Heart right ventricle (tissue), 16 donors: ENCODE results near the gene ELFN2. TPM values are rescaled to one million over a fixed set of nuclear protein-coding genes. Genes with fewer than 3 reads are reported as not detected.

Experiments
- ATAC-seq, 8 donors: fragments of 200-7000 bp; cut with Tn5 transposase; one replicate each; pipeline ENCODE4 v1.9.1; 2020; ENCODE audit warnings: mild to moderate bottlenecking in 8 of 8, moderate library complexity in 8 of 8, moderate number of reproducible peaks in 1 of 8
- DNase-seq, 2 donors: peaks; one replicate each; pipeline ENCODE4 v3.0.0-alpha.2; 2020
- H3K27ac ChIP-seq, 10 donors: fragments of 200-600 bp; sonication (generic) in 2 of 10; one replicate each; pipeline versions ENCODE4 v1.5.0 to v1.8.0; 2020 to 2022; ENCODE audit warnings: mild to moderate bottlenecking in 3 of 10
- H3K27me3 ChIP-seq, 7 donors: fragments of 200-600 bp; one replicate each; pipeline ENCODE4 v1.8.0; 2021 to 2022; ENCODE audit warnings: mild to moderate bottlenecking in 2 of 7
- H3K36me3 ChIP-seq, 9 donors: fragments of 200-600 bp; sonication (generic) in 1 of 9; one replicate each; pipeline versions ENCODE4 v1.5.0 to v1.8.0; 2020 to 2022; ENCODE audit warnings: mild to moderate bottlenecking in 2 of 9
- H3K4me1 ChIP-seq, 9 donors: fragments of 200-600 bp; sonication (generic) in 1 of 9; one replicate each; pipeline versions ENCODE4 v1.5.0 to v1.8.0; 2020 to 2022; ENCODE audit warnings: mild to moderate bottlenecking in 4 of 9
- H3K4me3 ChIP-seq, 10 donors: fragments of 200-600 bp; sonication (generic) in 2 of 10; one replicate each; pipeline versions ENCODE4 v1.5.0 to v1.8.0; 2020 to 2022; ENCODE audit warnings: mild to moderate bottlenecking in 7 of 10, moderate library complexity in 2 of 10
- H3K9me3 ChIP-seq, 11 donors: fragments of 200-600 bp in 10 of 11; sonication (generic) in 2 of 11; one replicate each; pipeline versions ENCODE4 v1.5.0 to v1.8.0; 2013 to 2022; ENCODE audit warnings: mild to moderate bottlenecking in 2 of 11, control low read depth in 1 of 11, moderate library complexity in 1 of 11
- WGBS, 2 donors: extraction: QIAGEN DNeasy Blood & Tissue Kit; methylation state at CpG; one replicate each; pipeline ENCODE4 v1.1.7; 2013; ENCODE audit warnings: inconsistent platforms in 1 of 2; 5-methylcytosine and 5-hydroxymethylcytosine counted together
- intact Hi-C, 10 donors: fragments of 100-400 bp; cut with DNase I; formaldehyde crosslinking; loops; one replicate each; pipeline versions ENCODE4 v1.11.1 to v1.14.2; 2022
- polyA plus RNA-seq, 2 donors: library from polyadenylated mRNA; stranded (reverse); fragments of 200-250 nt; gene quantifications; one replicate each; pipeline ENCODE4 v1.2.3, GENCODE V29; 2013
- total RNA-seq, 10 donors: library from RNA; stranded (reverse); fragmentation: NEBNext Ultra II Directional in 3 of 10; extraction: Animal tissue kit (Norgen Biotek cat#: 25700) in 3 of 10; gene quantifications; one replicate each; pipeline versions ENCODE4 v1.2.1 to v1.2.4, GENCODE V29; 2021 to 2023
- TF ChIP-seq, protein P1 (sequence below), 9 donors: fragments of 200-600 bp; sonication (generic) in 2 of 9; IDR thresholded peaks; one replicate each; pipeline versions ENCODE4 v1.5.0 to v1.8.0; 2021 to 2022; ENCODE audit warnings: antibody characterized with exemption in 9 of 9, mild to moderate bottlenecking in 5 of 9, moderate library complexity in 1 of 9
- donor health status: Arrhythmogenic right ventricular cardiomyopathy.
- donor health status: ischemic (EF 13 %, LVEDD 7.1; RV severe dilation, severe dysfunction).
- donor health status: healthy with polysubstance abuse.
- donor health status: DM: no; HTN: yes; CAD: no.
- donor health status: DM: no; HTN: no; CAD: no.
- donor health status: ischemic (EF 25% LVEDD 6.9; RV normal size, moderate dysfunction).
- donor health status: ischemic (EF 25% LVEDD 5.7; RV mildly dilated, moderate dysfunction).
- donor health status: healthy.
- donor health status: DM: yes; HTN: yes; CAD: no.
- donor health status: Ischemic cardiomyopathy.
- donor health status: ischemic (EF 35%, LVEDD 5.7; RV mildly dilated, moderate dysfunction).
- donor health status: nonischemic (EF 11% LVEDD 7.7; RV severe dilation, severe dysfunction).
- donor health status: DM: yes; HTN: yes; CAD: no.
- donor health status: PGD.
- donor health status: ischemic (EF 29% LVEDD 5.4; RV normal size, mild dysfunction).
- donor health status: nonischemic (EF 23%, LVEDD 6.1; RV moderate dilation, normal function).

Gene ELFN2
- total and polyA plus RNA-seq, 12 donors, result under 0.01 to 0.21 (median 0.05) TPM; not detected in 4

DNA sequence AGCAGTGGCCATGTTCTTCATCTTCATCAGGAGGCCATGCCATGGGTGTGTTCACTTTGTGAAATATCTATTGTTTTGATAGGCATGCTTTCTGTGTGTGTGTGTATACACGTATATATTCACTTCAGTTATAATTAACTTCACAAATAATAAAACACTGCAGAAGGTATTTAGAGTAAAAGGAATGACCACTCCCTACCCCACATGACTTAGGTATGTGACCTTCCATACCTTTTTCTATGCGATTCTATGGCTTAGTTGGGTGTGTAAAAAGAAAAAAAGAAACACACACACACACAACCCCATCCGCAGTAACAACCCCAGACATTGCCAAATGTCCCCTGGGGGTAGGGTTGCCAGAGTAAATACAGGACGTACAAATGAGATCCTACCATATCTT lies 73.0 kb downstream of the ELFN2 start:
- H3K27me3 ChIP-seq, result peaks cover 0 to 66% (median 17%) of the 10 kb centered on the region in 7 donors
- 71 to 77% methylated on average over 4 of the region's 4 CpGs for WGBS, 2 donors
- H3K4me1 ChIP-seq, result no peaks in the 10 kb centered on the region
- TF ChIP-seq, protein P1, sequence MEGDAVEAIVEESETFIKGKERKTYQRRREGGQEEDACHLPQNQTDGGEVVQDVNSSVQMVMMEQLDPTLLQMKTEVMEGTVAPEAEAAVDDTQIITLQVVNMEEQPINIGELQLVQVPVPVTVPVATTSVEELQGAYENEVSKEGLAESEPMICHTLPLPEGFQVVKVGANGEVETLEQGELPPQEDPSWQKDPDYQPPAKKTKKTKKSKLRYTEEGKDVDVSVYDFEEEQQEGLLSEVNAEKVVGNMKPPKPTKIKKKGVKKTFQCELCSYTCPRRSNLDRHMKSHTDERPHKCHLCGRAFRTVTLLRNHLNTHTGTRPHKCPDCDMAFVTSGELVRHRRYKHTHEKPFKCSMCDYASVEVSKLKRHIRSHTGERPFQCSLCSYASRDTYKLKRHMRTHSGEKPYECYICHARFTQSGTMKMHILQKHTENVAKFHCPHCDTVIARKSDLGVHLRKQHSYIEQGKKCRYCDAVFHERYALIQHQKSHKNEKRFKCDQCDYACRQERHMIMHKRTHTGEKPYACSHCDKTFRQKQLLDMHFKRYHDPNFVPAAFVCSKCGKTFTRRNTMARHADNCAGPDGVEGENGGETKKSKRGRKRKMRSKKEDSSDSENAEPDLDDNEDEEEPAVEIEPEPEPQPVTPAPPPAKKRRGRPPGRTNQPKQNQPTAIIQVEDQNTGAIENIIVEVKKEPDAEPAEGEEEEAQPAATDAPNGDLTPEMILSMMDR (IDR thresholded peaks at IDR 0.05), result no peak
- H3K36me3 ChIP-seq, result no peaks in the 10 kb centered on the region
- no peak overlapping the region for H3K27ac ChIP-seq
- no peak overlapping the region for H3K4me3 ChIP-seq
- ATAC-seq (no peak), DNase-seq (no peak)
- intact Hi-C loops, result no loop called here
- no peaks in the 10 kb centered on the region for H3K9me3 ChIP-seq

DNA sequence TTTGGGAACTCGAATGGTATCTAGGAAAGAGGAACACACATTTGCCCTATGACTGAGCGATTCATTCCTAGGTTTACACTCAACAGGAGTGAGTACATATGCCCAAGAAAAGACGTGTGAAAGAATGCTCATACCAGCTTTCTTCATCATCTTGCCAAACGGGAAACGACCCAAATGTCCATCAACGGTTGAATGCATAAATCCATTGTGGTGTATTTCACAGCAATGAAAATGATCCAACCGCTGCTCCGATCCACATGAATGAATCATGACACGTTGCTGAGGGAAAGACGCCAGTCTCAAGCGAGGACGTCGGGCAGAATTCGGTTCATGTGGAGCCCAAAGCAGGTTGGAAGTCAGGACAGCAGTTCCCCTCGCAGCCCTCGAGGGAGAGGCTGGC lies 73.4 kb downstream of the ELFN2 start:
- 80 to 84% methylated on average over 16 of the region's 16 CpGs for WGBS, 2 donors
- DNase-seq (no peak), ATAC-seq (no peak)
- Histone ChIP-seq H3K36me3 (no peaks in the 10 kb centered on the region), H3K9me3 (no peaks in the 10 kb centered on the region), H3K27ac (no peak overlapping the region), H3K4me3 (no peak overlapping the region), H3K4me1 (no peaks in the 10 kb centered on the region), H3K27me3 (peaks cover 0 to 63% (median 17%) of the 10 kb centered on the region in 7 donors)
- intact Hi-C loops, result no loop called here
- TF ChIP-seq, protein P1 (IDR thresholded peaks at IDR 0.05), result no peak

DNA sequence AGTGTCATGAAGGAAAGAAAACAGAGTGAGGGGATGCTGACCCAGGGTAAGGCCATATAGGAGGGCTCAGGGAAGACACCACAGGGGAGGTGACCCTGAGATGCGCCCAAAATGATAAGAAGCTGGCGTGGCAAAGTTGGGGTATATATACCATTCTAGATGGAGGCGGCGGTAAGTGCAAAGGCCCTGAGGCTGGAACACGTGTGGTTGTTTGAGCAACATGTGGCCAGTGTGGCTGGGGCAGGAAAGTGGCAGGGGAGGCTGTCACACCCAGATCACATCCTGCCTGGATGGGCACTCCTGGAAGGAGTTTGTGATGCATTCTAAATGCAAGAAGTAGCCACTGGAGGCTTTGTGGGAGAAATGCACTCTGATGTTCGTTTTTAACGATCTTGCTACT lies 74.8 kb downstream of the ELFN2 start:
- intact Hi-C loops, result no loop called here
- Histone ChIP-seq H3K9me3 (no peaks in the 10 kb centered on the region), H3K4me3 (no peak overlapping the region), H3K27ac (no peak overlapping the region), H3K4me1 (no peaks in the 10 kb centered on the region), H3K36me3 (no peaks in the 10 kb centered on the region), H3K27me3 (peaks cover 0 to 52% (median 17%) of the 10 kb centered on the region in 7 donors)
- WGBS, 2 donors, result 75 to 93% methylated on average over 7 of the region's 7 CpGs
- no peak for ATAC-seq
- no peak for DNase-seq
- TF ChIP-seq, protein P1 (IDR thresholded peaks at IDR 0.05), result no peak

DNA sequence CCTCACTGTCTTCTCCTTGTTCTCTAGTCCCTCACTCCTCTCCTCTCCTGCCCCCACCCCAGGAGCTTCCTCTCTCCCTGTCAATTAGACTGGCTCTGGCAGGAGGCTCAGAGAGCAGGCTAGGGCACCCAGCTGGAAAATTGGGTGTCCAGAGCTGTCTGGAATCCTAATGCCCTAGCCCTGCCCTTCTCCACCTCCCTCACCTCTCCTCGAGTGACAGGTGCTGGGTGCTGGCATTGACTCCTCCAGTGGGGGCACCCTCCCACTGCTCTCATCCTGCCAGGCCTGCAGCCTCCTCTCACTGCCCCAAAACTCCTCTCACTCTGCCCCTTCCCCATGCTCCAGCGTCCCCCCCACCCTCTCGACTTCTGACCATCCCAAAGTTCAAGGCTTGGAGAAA lies 76.0 kb downstream of the ELFN2 start:
- Histone ChIP-seq H3K27ac (no peak overlapping the region), H3K27me3 (peaks cover 0 to 45% (median 17%) of the 10 kb centered on the region in 7 donors), H3K9me3 (no peaks in the 10 kb centered on the region), H3K36me3 (no peaks in the 10 kb centered on the region), H3K4me1 (peaks cover 0 to 5% (median 3%) of the 10 kb centered on the region in 9 donors), H3K4me3 (no peak overlapping the region)
- DNase-seq (no peak), ATAC-seq (no peak)
- 50 to 58% methylated on average over 3 of the region's 3 CpGs for WGBS, 2 donors
- TF ChIP-seq, protein P1 (IDR thresholded peaks at IDR 0.05), result no peak
- intact Hi-C loops, result no loop called here
